Measurements from ENCODE around the gene PSTPIP1. TPM values are rescaled to one million over a fixed set of nuclear protein-coding genes. Genes with fewer than 3 reads are reported as not detected.
A peak's percentile ranks its signal among the peaks of the same experiment; 100 is the strongest.

Gene PSTPIP1
- total RNA-seq, 2 donors from 2014 or later = 141 to 152 TPM

DNA sequence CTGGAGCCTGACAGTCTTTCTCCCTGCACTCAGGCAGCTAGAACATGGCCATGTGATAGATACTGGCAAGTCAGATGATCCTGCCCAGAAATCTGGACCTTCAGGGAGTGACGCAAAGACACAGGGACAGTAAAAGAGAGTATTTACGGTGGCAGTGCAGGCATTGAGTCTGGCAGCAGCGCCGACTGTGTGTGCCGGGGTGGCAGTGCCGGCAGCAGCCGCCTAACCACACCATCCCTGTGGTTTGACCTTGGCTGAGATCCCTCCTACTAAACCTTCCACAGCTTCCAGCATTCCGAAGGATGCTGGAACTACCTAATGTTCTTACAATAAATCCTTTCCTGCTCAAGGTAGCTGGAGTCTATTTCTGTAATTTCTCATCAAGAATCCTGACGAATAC, 80.6 kb downstream of the PSTPIP1 start:
- DNase-seq = no peak
- no peak overlapping the region for H3K27ac Mint-ChIP-seq
- H3K9me3 Mint-ChIP-seq = no peaks in the 10 kb centered on the region
- H3K4me3 Mint-ChIP-seq = no peak overlapping the region
- peaks cover 12% of the 10 kb centered on the region for H3K4me1 Mint-ChIP-seq (ENCODE audit: low read depth)
- no peak for ATAC-seq (replicated peaks in 1 of 2)
- no peaks in the 10 kb centered on the region for H3K27me3 Mint-ChIP-seq (ENCODE audit: low read depth)
- no peaks in the 10 kb centered on the region for H3K36me3 Mint-ChIP-seq (ENCODE audit: insufficient read depth in 2 of 2)

- H3K9me3 Mint-ChIP-seq = no peaks in the 10 kb centered on the region
Measured at GRCh38 chr15:77076323-77076915, 81.5 kb downstream of the PSTPIP1 start.

GRCh38 chr15:77081971-77082370, 87.0 kb downstream of the PSTPIP1 start:
- DNase-seq (no peak), ATAC-seq (replicated peaks in 1 of 2) (peak in 1 of 2 donors; percentile 17)
- Mint-ChIP-seq H3K27ac (no peak overlapping the region), H3K4me1 (ENCODE audit: low read depth) (peaks cover 40% of the 10 kb centered on the region), H3K9me3 (no peaks in the 10 kb centered on the region), H3K27me3 (ENCODE audit: low read depth) (peaks cover 5% of the 10 kb centered on the region), H3K4me3 (peak overlapping the region; percentile 11 to 29), H3K36me3 (ENCODE audit: insufficient read depth in 2 of 2) (no peaks in the 10 kb centered on the region)

More at GRCh38 chr15:77076323-77076915, 81.5 kb downstream of the PSTPIP1 start:
- H3K4me3 Mint-ChIP-seq = no peak overlapping the region
- DNase-seq = no peak
- no peak for ATAC-seq (replicated peaks in 1 of 2)
- peaks cover 8% of the 10 kb centered on the region for H3K4me1 Mint-ChIP-seq (ENCODE audit: low read depth)
- H3K36me3 Mint-ChIP-seq (ENCODE audit: insufficient read depth in 2 of 2) = no peaks in the 10 kb centered on the region
- H3K27ac Mint-ChIP-seq = no peak overlapping the region
- H3K27me3 Mint-ChIP-seq (ENCODE audit: low read depth) = no peaks in the 10 kb centered on the region

DNA sequence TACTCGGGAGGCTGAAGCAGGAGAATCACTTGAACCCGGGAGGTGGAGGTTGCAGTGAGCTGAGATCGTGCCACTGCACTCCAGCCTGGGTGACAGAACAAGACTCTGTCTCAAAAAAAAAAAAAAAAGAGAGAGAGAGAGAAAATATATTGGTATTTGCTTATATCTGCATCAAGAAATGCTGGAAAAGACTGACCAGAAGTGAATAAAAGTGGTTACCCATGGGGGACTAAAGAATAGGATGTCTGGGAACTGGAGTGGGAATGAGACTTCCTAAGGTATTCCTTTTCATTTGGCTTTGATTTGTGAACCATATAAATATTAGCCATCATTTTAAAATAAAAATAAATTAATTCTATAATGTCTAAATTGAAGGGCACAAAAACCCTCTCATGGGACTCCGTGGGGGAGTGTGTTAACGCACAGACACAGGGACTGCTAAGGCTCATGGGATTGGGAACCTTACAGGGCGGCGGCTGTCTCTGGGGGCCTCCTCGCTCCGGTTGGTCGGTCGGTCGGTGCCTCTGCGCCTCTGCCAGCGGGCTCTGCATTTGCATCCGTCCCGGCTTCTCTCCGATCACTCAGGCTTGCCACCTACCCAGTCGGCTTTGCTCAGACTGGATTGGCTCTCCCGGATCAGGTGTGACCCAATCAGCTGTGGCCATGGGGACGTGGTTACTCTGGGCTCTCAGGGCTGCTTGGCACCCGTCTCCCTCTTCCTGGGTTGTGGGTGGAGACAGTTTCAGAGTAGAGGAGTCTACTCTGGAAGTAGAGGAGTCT, 88.6 kb downstream of the PSTPIP1 start:
- Mint-ChIP-seq H3K4me3 (peak overlapping the region; percentile 74 to 79), H3K27me3 (ENCODE audit: low read depth) (peaks cover 5% of the 10 kb centered on the region), H3K4me1 (ENCODE audit: low read depth) (peaks cover 40% of the 10 kb centered on the region), H3K36me3 (ENCODE audit: insufficient read depth in 2 of 2) (no peaks in the 10 kb centered on the region), H3K27ac (peak overlapping the region; percentile 72), H3K9me3 (no peaks in the 10 kb centered on the region)
- peak; percentile 89 to 91 for ATAC-seq (replicated peaks in 1 of 2)
- DNase-seq = peak; percentile 57 to 63

- H3K27me3 Mint-ChIP-seq (ENCODE audit: low read depth) = peaks cover 5% of the 10 kb centered on the region
- DNase-seq = no peak
- H3K27ac Mint-ChIP-seq = no peak overlapping the region
- no peak overlapping the region for H3K4me3 Mint-ChIP-seq
- no peaks in the 10 kb centered on the region for H3K36me3 Mint-ChIP-seq (ENCODE audit: insufficient read depth in 2 of 2)
- no peak for ATAC-seq (replicated peaks in 1 of 2)
- H3K4me1 Mint-ChIP-seq (ENCODE audit: low read depth) = peaks cover 40% of the 10 kb centered on the region
- H3K9me3 Mint-ChIP-seq = no peaks in the 10 kb centered on the region
Measured at GRCh38 chr15:77084436-77084835, 89.5 kb downstream of the PSTPIP1 start.

- H3K27me3 Mint-ChIP-seq (ENCODE audit: low read depth) = peaks cover 5% of the 10 kb centered on the region
- H3K4me3 Mint-ChIP-seq = peak overlapping the region in 1 of 2 donors; percentile 18
- H3K36me3 Mint-ChIP-seq (ENCODE audit: insufficient read depth in 2 of 2) = no peaks in the 10 kb centered on the region
- H3K9me3 Mint-ChIP-seq = no peaks in the 10 kb centered on the region
- ATAC-seq (replicated peaks in 1 of 2) (peak; percentile 46 to 60), DNase-seq (no peak)
- H3K27ac Mint-ChIP-seq = no peak overlapping the region
- H3K4me1 Mint-ChIP-seq (ENCODE audit: low read depth) = peaks cover 40% of the 10 kb centered on the region
Measured at GRCh38 chr15:77085297-77085696, 90.4 kb downstream of the PSTPIP1 start.

Other genes starting within 250 kb of the PSTPIP1 start
- 10 to 100 TPM; 30.9 to 34.7 TPM for gene SCAPER, start 89.8 kb upstream of the PSTPIP1 start, total RNA-seq
- 10 to 100 TPM; 24.6 to 28.1 TPM for gene RCN2, start 63.4 kb upstream of the PSTPIP1 start, total RNA-seq
- 10 to 100 TPM; 30.4 to 36.4 TPM for gene TSPAN3, start 76.0 kb downstream of the PSTPIP1 start, total RNA-seq